ENCODE data around the gene LARP7.
"Not testable (repeated sequence)": the region's sequence is repeated elsewhere in the genome, so short reads cannot be mapped to it uniquely, and the experiment has no call there.

Gene LARP7

DNA sequence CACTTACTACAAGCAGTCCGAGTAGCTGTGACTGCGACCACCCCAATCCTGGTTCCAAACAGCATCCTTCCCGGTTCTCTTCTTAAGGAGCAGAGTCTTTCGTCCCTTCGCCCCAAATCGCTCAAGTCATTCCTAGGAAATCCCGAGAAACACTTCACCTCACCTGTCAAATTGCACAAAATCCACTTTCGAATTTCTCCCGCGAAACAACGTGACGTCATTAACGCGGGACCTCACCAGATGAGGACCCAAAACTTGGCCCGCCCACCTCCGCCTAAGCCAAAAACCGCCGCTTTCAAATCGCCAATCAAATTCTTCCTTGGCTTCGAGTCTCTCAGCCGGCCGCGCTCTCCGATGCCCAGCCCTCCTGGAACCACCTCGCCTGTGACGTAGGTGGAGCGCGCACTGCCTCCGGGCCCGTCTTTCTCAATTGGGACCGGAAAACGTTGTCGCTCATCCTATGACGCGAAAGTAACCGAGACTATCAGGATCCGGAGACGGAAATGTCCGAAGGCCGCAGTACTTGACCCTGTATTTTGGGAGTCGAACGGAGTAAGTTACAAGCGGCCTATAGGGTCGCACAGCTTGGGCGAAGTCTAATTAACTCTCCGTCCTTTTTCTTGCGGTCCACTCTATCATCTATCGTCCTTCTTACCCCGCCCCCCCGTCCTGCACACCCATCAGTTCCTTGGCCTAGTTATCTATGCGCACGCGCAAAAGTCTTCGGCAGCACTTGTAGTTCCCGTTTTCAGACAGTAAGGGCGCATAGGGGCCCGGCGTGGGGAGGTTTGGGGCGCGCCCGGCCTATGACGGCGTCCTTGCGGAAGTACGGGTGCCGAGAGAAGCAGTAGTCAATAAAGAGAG, at the start of gene LARP7, which contains the start of gene ZGRF1:
Gene LARP7, plus strand, starts transcription at position 456 of the 864 bp plus-strand sequence. CDS start 7,527 bp downstream, outside the sequence.
Gene ZGRF1, minus strand, starts transcription at position 222 of the 864 bp plus-strand sequence. CDS start 3,733 bp downstream, outside the sequence.
- DNase-seq (ENCODE audit: low read depth in 2 of 2), result peak; percentile 99

- no peak for DNase-seq (ENCODE audit: low read depth in 2 of 2)
Measured at GRCh38 chr4:112589206-112589605, 47.7 kb upstream of the LARP7 start.

GRCh38 chr4:112591593-112591992, 45.4 kb upstream of the LARP7 start:
- no peak for DNase-seq (ENCODE audit: low read depth in 2 of 2)

DNA sequence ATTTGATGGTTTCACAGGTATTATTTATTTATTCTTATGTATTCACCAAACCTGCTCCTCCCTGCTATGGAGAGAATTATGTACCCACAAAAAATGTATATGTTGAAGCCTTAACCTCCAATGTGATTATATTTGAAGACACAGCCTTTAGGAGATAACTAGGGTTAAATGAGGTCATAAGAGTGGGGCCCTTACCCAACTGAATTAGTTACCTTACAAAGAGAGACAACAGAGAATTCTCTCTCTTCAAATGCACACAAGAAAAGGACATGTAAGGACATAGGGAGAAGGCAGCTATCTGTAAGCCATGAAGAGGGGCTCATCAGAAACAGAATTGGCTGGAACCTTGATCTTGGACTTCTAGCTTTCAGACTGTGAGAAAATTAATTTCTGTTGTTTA, 44.2 kb upstream of the LARP7 start:
- DNase-seq (ENCODE audit: low read depth in 2 of 2), result no peak

GRCh38 chr4:112593438-112594133, 43.4 kb upstream of the LARP7 start:
- no peak for DNase-seq (ENCODE audit: low read depth in 2 of 2)

GRCh38 chr4:112594993-112595392, 42.0 kb upstream of the LARP7 start:
- no peak for DNase-seq (ENCODE audit: low read depth in 2 of 2)

DNA sequence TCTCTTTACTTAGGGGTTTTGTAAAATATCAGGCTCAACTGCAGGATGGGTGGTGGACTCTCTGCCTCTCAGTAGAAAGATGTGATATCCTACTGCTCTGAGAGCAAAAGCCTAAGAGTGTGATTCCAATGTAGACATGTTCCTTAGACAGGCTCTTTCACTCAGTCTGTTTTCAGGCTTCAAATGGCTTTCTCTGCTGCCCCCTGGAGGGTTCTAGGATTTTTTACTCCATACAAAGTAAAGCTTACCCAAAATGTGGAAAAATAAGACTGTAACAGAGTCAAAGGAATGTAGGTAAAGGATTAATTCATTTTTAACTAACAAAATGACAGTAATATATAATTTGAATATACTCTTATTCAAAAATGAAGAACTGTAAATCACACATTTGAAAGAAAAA, 32.4 kb upstream of the LARP7 start:
- peak; percentile 15 to 17 for DNase-seq (ENCODE audit: low read depth in 2 of 2)

- DNase-seq (ENCODE audit: low read depth in 2 of 2), result not testable (repeated sequence)
Measured at GRCh38 chr4:112612814-112613213, 24.1 kb upstream of the LARP7 start.

DNA sequence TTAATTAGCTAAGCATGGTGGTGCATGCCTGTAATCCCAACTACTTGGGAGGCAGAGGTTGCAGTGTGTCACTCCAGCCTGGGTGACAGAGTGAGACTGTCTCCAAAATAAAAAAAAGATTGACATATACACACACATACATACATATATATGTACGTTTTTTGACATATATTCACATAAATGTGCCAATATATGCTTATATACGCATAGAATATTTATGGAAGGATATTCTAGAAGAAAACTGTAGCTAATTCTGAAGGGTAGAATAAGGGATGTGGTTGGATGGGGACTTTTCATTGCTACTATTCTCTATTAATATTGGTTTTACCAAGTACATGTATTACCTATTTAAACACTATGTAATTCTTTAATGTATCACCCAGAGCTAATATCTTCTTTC, 20.0 kb upstream of the LARP7 start:
- no peak for DNase-seq (ENCODE audit: low read depth in 2 of 2)

GRCh38 chr4:112626228-112626627, 10.7 kb upstream of the LARP7 start:
- no peak for DNase-seq (ENCODE audit: low read depth in 2 of 2)

GRCh38 chr4:112633477-112634235, 3.3 kb upstream of the LARP7 start:
- peak in 1 of 2 experiments; percentile 12 for DNase-seq (ENCODE audit: low read depth in 2 of 2)

DNA sequence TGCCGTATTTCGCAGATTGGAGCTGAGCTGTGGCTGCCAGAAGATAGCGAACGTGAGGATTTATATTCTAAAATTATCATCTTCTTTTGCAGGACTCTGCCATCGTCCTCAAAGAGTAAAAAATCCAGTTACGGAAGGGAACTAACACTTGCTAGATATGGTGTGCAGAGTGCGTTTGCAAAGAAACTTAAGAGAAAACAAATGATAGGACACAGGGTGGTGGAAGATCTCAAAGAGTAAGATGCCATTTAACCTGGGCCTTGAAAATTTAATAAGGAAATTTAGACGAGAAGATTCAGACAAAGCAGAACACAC, 566 bp downstream of the LARP7 start:
- no peak for DNase-seq (ENCODE audit: low read depth in 2 of 2)

DNA sequence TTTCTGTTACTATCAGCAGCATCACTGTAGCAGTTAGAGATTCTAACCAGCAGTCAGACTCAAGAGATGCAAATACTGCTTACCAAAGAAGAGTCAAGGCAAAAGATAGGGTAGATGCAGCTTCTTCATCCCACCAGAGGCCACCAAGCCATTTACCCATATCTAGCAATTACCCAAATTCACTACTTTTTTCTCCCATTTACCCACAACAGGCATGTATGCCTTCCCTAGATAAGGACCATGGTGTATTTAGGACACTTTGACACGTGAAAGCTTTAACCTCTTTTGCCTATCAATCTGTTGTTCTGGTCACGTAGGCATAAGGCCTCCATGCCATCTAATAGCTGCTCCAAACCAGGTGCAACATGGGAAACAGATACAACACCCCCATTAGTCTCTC, 5.6 kb downstream of the LARP7 start:
- no peak for DNase-seq (ENCODE audit: low read depth in 2 of 2)

DNA sequence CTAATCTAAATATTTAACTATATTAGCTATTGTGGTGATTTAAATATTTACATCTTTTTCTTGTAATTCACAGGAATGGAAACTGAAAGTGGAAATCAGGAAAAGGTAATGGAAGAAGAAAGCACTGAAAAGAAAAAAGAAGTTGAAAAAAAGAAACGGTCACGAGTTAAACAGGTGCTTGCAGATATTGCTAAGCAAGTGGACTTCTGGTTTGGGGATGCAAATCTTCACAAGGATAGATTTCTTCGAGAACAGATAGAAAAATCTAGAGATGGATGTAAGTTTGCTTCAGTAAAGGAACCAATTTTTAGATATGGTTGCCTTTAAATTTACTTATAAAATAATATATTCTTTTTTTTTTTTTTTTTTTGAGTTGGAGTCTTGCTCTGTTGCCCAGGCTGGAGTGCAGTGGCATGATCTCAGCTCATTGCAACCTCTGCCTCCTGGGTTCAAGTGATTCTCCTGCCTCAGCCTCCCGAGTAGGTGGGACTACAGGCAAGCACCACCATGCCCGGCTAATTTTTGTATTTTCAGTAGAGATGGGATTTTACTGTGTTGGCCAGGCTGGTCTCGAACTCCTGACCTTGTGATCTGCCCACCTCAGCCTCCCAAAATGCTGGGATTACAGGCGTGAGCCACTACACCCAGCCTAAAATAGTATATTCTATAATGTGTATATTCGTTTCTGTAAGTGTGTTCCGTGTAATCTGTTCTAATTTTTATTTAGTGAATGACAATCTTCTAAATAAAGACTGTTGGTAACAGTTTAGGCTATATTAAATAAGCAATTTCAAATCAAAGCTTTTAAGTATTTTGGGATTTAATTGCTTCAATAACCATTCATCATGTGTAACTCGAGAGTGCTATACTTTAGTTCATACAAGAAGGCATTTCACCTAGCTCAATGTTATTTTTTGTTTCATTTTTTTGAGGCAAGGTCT, 7.9 kb downstream of the LARP7 start:
- DNase-seq (ENCODE audit: low read depth in 2 of 2), result not testable (repeated sequence)

- no peak for DNase-seq (ENCODE audit: low read depth in 2 of 2)
Measured at GRCh38 chr4:112645541-112646329, 8.8 kb downstream of the LARP7 start.

DNA sequence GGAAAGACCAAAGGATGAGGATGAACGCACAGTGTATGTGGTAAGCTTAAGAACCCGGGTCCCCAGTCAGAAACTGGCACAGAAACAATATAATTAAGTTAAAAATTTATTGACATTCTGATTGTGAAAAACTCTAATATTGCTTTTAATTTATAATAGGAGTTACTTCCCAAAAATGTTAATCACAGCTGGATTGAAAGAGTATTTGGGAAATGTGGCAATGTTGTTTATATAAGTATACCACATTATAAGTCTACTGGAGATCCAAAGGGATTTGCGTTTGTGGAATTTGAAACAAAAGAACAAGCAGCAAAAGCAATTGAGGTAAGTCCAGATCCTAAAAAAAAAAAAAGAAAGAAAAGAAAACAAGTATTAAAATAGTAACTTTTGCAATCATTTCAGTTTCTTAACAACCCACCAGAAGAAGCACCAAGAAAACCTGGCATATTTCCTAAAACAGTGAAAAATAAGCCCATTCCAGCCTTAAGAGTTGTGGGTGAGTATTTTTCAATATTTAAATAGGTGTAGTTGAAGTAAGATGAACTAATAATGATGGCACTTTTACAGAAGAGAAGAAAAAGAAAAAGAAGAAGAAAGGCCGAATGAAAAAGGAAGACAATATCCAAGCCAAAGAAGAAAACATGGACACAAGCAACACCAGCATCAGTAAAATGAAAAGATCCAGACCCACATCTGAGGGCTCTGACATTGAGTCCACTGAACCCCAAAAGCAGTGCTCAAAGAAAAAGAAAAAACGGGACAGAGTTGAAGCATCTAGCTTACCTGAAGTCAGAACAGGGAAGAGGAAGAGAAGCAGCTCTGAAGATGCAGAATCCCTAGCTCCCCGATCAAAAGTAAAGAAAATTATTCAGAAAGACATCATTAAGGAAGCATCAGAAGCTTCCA, 9.9 kb downstream of the LARP7 start:
- DNase-seq (ENCODE audit: low read depth in 2 of 2), result no peak

DNA sequence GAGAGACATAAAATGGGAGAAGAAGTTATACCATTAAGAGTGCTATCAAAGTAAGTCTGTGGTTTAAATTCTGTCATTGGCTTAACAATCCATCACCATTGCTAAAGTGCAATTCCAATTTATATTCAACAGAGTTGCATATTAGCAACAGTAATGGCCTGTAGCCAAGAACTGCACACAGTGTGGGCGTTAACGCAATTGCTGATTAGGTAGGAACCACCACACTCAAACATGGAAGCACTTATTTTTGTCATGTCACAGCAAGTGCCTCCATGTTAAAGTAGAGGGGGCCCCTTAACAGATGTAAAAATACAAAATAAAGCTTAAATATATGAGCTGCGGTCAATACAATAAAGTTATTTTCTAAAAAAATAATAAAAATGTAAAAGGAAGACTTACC, 10.8 kb downstream of the LARP7 start:
- no peak for DNase-seq (ENCODE audit: low read depth in 2 of 2)

DNA sequence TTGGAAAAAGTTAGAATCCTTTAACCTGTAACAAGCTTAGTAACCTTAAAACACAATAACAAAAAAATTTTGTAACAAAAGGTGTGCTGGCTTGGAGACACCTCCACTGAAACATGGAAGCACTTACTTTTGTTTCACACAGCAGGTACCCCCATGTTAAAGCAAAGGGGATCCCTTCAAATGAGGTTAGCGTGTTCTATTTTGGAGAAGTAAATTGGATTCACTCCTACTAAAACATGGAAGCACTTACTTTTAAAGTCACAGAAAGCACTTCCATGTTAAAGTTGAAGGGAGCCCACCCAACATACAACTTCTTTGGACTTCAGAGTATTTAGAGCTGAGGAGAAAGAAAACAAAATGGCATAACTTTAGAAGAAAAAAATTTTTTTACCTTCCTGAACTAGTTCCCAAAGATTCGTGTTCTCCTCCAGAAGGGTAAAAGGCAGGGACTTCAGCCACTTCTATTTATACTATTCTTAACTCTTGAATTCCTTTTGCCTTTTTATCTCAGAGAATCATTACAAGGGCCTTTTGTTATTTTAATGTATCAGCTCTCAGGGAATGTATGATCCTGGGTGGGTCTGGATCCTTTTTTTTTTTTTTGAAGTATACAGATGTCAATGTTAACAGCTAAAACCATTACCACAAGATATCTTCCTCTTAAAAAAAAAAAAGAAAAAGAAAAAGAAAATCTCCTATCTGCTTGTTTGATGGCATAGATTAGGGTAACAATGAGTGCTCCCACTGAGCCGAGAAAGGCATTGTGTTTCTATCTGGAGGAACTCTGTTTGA, 11.5 kb downstream of the LARP7 start:
- DNase-seq (ENCODE audit: low read depth in 2 of 2), result no peak

GRCh38 chr4:112649055-112649408, 12.1 kb downstream of the LARP7 start:
- DNase-seq (ENCODE audit: low read depth in 2 of 2), result no peak

All from fibroblast of skin of left biceps (primary cell).